Chondrocyte (in vitro differentiated cells): ENCODE results near the gene VSIG10. TPM values are rescaled to one million over a fixed set of nuclear protein-coding genes. Genes with fewer than 3 reads are reported as not detected.

Experiments
- DNase-seq: peaks from one replicate; pipeline ENCODE4 v3.0.0; 2021; ENCODE audit warnings: mixed read lengths, low spot score
- H3K27ac Mint-ChIP-seq: one replicate; pipeline ENCODE4 v1.8.0; 2021; ENCODE audit warnings: mild to moderate bottlenecking, moderate library complexity, mixed read lengths; ENCODE audit not compliant: unreplicated experiment
- H3K27me3 Mint-ChIP-seq: 2 replicates; pipeline ENCODE4 v1.8.0; 2021; ENCODE audit warnings: low read depth, mixed read lengths
- H3K36me3 Mint-ChIP-seq: 2 replicates; pipeline ENCODE4 v1.8.0; 2021; ENCODE audit warnings: low read depth, mixed read lengths
- H3K4me1 Mint-ChIP-seq: 2 replicates; pipeline ENCODE4 v1.8.0; 2021; ENCODE audit warnings: low read depth, mild to moderate bottlenecking, mixed read lengths
- H3K4me3 Mint-ChIP-seq: one replicate; pipeline ENCODE4 v1.8.0; 2021; ENCODE audit warnings: mild to moderate bottlenecking, moderate library complexity, mixed read lengths; ENCODE audit not compliant: unreplicated experiment
- H3K9me3 Mint-ChIP-seq: 2 replicates; pipeline ENCODE4 v1.8.0; 2021; ENCODE audit warnings: low read depth, mixed read lengths
- total RNA-seq: library from RNA; stranded (reverse); gene quantifications from 3 replicates; pipeline ENCODE4 v1.2.1, GENCODE V29; 2021
- TF ChIP-seq, protein P1 (sequence below): fragments of 200-600 bp; sonication (generic); IDR thresholded peaks from 2 replicates; pipeline ENCODE4 v1.5.0; 2021; ENCODE audit warnings: antibody characterized with exemption, mild to moderate bottlenecking, moderate library complexity

VSIG10 gene
- total RNA-seq, 1 donor from 2014 or later: 9.3 TPM

DNA sequence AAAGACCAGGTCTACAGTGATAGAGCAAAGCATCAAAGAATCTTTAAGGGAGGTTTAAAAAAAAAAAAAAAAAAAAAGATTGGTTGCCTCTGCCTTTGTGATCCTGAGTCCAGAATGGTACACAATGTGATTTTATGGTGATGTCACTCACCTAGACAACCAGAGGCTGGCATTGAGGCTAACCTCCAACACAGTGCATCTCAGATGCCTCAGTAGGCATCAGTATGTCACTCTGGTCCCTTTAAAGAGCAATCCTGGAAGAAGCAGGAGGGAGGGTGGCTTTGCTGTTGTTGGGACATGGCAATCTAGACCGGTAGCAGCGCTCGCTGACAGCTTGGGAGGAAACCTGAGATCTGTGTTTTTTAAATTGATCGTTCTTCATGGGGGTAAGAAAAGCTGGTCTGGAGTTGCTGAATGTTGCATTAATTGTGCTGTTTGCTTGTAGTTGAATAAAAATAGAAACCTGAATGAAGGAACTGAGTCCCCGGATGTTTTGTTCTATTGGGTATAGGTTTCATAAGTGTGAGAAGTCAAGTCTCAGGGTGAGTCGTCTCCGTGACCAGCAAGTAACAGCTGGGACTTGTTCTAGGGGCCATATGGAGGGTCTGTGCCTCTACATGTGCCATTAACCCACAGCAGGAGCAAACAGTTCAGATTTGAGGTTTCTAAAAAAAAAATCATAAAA is 41.4 kb upstream of the VSIG10 start:
- H3K4me1 Mint-ChIP-seq: no peaks in the 10 kb centered on the region
- H3K9me3 Mint-ChIP-seq: no peaks in the 10 kb centered on the region
- no peaks in the 10 kb centered on the region for H3K27me3 Mint-ChIP-seq
- H3K27ac Mint-ChIP-seq: no peak overlapping the region
- peaks cover 35% of the 10 kb centered on the region for H3K36me3 Mint-ChIP-seq
- DNase-seq: no peak
- TF ChIP-seq, protein P1, sequence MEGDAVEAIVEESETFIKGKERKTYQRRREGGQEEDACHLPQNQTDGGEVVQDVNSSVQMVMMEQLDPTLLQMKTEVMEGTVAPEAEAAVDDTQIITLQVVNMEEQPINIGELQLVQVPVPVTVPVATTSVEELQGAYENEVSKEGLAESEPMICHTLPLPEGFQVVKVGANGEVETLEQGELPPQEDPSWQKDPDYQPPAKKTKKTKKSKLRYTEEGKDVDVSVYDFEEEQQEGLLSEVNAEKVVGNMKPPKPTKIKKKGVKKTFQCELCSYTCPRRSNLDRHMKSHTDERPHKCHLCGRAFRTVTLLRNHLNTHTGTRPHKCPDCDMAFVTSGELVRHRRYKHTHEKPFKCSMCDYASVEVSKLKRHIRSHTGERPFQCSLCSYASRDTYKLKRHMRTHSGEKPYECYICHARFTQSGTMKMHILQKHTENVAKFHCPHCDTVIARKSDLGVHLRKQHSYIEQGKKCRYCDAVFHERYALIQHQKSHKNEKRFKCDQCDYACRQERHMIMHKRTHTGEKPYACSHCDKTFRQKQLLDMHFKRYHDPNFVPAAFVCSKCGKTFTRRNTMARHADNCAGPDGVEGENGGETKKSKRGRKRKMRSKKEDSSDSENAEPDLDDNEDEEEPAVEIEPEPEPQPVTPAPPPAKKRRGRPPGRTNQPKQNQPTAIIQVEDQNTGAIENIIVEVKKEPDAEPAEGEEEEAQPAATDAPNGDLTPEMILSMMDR: no peak
- no peak overlapping the region for H3K4me3 Mint-ChIP-seq

DNA sequence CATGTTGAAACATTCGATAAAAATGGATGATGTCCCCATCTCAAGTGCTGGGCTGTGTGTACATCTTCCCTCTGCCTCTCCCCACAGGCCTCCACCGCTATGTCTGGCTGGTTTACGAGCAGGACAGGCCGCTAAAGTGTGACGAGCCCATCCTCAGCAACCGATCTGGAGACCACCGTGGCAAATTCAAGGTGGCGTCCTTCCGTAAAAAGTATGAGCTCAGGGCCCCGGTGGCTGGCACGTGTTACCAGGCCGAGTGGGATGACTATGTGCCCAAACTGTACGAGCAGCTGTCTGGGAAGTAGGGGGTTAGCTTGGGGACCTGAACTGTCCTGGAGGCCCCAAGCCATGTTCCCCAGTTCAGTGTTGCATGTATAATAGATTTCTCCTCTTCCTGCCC is 40.7 kb upstream of the VSIG10 start:
- Mint-ChIP-seq H3K9me3 (no peaks in the 10 kb centered on the region), H3K36me3 (peaks cover 35% of the 10 kb centered on the region), H3K4me1 (peaks cover under 1% of the 10 kb centered on the region), H3K27ac (no peak overlapping the region), H3K4me3 (no peak overlapping the region), H3K27me3 (no peaks in the 10 kb centered on the region)
- TF ChIP-seq, protein P1: no peak
- DNase-seq: no peak

DNA sequence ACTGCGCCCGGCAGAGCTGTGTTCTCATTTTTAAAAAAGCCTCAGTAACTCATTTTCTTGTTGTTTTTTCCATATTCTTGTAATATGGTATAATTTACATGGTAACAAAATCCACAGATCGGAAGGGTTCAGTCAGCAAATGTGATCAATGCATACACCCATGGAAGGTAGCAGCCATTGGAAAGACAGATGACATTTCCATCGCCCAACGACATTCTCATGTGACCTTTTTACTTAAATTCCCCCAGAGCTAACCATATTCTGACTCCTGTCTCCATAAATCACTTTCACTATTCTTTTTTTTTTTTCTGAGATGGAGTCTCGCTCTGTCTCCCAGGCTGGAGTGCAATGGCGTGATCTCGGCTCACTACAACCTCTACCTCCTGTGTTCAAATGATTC is 37.0 kb upstream of the VSIG10 start:
- no peaks in the 10 kb centered on the region for H3K27me3 Mint-ChIP-seq
- H3K4me1 Mint-ChIP-seq: peaks cover 26% of the 10 kb centered on the region
- no peak for DNase-seq
- H3K27ac Mint-ChIP-seq: peak overlapping the region; percentile 17
- TF ChIP-seq, protein P1: no peak
- H3K4me3 Mint-ChIP-seq: no peak overlapping the region
- peaks cover 31% of the 10 kb centered on the region for H3K36me3 Mint-ChIP-seq
- H3K9me3 Mint-ChIP-seq: no peaks in the 10 kb centered on the region

DNA sequence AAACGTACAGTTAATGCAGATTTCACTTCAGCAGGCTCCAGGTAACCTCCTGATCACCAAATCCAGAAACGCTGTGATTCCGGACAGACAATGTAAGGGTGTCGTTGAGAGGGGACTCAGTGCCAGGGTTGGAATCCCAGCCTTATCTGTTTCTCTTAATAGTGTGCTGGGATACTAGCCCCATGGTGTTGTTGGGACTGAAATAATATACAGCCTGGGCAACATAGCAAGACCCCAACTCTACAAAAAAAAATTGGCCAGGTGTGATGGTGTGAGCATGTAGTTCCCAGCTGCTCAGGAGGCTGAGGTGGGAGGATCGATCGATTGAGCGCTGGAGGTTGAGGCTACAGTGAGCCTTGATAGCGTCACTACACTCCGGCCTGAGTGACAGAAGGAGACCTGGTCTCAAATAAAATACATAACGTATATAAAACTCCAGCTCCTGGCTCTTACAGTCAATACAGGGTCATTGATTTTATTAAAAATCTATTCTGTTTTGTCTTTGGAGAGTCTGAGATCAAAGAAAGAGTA is 33.4 kb upstream of the VSIG10 start:
- TF ChIP-seq, protein P1: no peak

DNA sequence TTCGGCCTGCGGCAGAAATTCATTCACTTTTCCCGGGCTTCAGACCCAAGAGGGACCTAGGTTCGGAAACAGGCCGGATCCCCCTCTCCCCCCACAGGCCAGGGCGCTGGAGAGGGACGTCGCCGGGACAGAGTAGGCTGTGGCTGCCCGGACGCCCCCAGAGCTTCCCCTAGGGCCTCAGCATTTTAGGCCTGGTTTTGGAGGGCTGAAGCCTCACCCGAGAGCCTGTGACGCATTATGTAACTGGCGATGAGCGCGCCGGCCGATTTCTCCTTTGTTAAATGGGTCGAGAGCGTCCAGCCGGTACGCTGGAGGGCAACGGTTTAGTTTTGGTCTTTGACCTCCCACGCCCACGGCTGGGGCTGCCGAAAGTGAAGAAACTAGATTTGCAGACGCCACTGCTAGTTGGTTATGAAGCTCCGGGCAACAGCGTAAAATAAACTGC is 32.8 kb upstream of the VSIG10 start:
- peaks cover 41% of the 10 kb centered on the region for H3K4me1 Mint-ChIP-seq
- H3K36me3 Mint-ChIP-seq: peaks cover 13% of the 10 kb centered on the region
- no peak for DNase-seq
- H3K27me3 Mint-ChIP-seq: no peaks in the 10 kb centered on the region
- peak overlapping the region; percentile 97 for H3K4me3 Mint-ChIP-seq
- peak overlapping the region; percentile 87 for H3K27ac Mint-ChIP-seq
- H3K9me3 Mint-ChIP-seq: no peaks in the 10 kb centered on the region
- TF ChIP-seq, protein P1: no peak

More for the DNA sequence above, 33.4 kb upstream of the VSIG10 start:
- H3K4me1 Mint-ChIP-seq: peaks cover 36% of the 10 kb centered on the region
- H3K27ac Mint-ChIP-seq: peak overlapping the region; percentile 87
- H3K4me3 Mint-ChIP-seq: peak overlapping the region; percentile 97
- no peaks in the 10 kb centered on the region for H3K9me3 Mint-ChIP-seq
- no peak for DNase-seq
- peaks cover 15% of the 10 kb centered on the region for H3K36me3 Mint-ChIP-seq
- no peaks in the 10 kb centered on the region for H3K27me3 Mint-ChIP-seq
